Islet of Langerhans (tissue), 1 donor: ENCODE data around the gene MATN4.

Experiments
- FAIRE-seq: peaks from one replicate; lab custom pipeline; 2011; peaks lifted over from hg19 to GRCh38; lab: Jason Lieb, UNC

MATN4 gene

GRCh38 chr20:45289942-45290676 is 18.0 kb downstream of the MATN4 start:
- FAIRE-seq: no peak

GRCh38 chr20:45288860-45289259 is 19.2 kb downstream of the MATN4 start:
- FAIRE-seq: no peak

GRCh38 chr20:45288376-45288775 is 19.7 kb downstream of the MATN4 start:
- no peak for FAIRE-seq

- FAIRE-seq: no peak
These were observed 24.5 kb downstream of the MATN4 start for GRCh38 chr20:45283551-45284057.

GRCh38 chr20:45282700-45283550 is 25.2 kb downstream of the MATN4 start:
- no peak for FAIRE-seq

- FAIRE-seq: no peak
These were observed 28.1 kb downstream of the MATN4 start for GRCh38 chr20:45279992-45280391.

- no peak for FAIRE-seq
These were observed 32.8 kb downstream of the MATN4 start for GRCh38 chr20:45275338-45275737.

GRCh38 chr20:45269754-45270270 is 38.3 kb downstream of the MATN4 start:
- no peak for FAIRE-seq

- no peak for FAIRE-seq
These were observed 39.0 kb downstream of the MATN4 start for GRCh38 chr20:45269056-45269455.

- FAIRE-seq: no peak
These were observed 39.6 kb downstream of the MATN4 start for GRCh38 chr20:45268531-45268930.

- no peak for FAIRE-seq
These were observed 41.1 kb downstream of the MATN4 start for GRCh38 chr20:45266977-45267376.

GRCh38 chr20:45263556-45264266 is 44.4 kb downstream of the MATN4 start:
- FAIRE-seq: no peak

GRCh38 chr20:45258664-45259063 is 49.4 kb downstream of the MATN4 start:
- no peak for FAIRE-seq

- FAIRE-seq: no peak
These were observed 49.8 kb downstream of the MATN4 start for GRCh38 chr20:45258259-45258658.

- FAIRE-seq: no peak
These were observed 50.4 kb downstream of the MATN4 start for GRCh38 chr20:45257711-45258110.

- no peak for FAIRE-seq
These were observed 50.9 kb downstream of the MATN4 start for GRCh38 chr20:45257161-45257560.

GRCh38 chr20:45254383-45255262 is 53.5 kb downstream of the MATN4 start, which contains the start of gene SLPI:
Gene SLPI (minus strand): TSS chr20:45254564. CDS start chr20:45254543, 21 bp downstream.
- no peak for FAIRE-seq

GRCh38 chr20:45253261-45253660 is 54.8 kb downstream of the MATN4 start:
- no peak for FAIRE-seq

- FAIRE-seq: no peak
These were observed 56.1 kb downstream of the MATN4 start for GRCh38 chr20:45251884-45252560.

GRCh38 chr20:45248609-45249008 is 59.5 kb downstream of the MATN4 start:
- no peak for FAIRE-seq

GRCh38 chr20:45247865-45248264 is 60.2 kb downstream of the MATN4 start:
- no peak for FAIRE-seq
